Spinal cord (tissue), 10 donors: ENCODE data around the gene MIPOL1. TPM values are rescaled to one million over a fixed set of nuclear protein-coding genes. Genes with fewer than 3 reads are reported as not detected.

ENCODE experiments used
- DNase-seq, 6 donors: peaks; one replicate each; pipeline versions ENCODE4 v3.0.0 to v3.0.0-alpha.2; 2013 to 2015; ENCODE audit warnings: low spot score in 6 of 6, low read depth in 4 of 6
- H3K27ac ChIP-seq: one replicate; pipeline ENCODE4 v1.5.1; 2013; ENCODE audit warnings: low read depth, low read length, control low read depth
- H3K27me3 ChIP-seq: one replicate; pipeline ENCODE4 v1.6.1; 2013; ENCODE audit warnings: low read length; ENCODE audit not compliant: control insufficient read depth, insufficient read depth
- H3K36me3 ChIP-seq: one replicate; pipeline ENCODE4 v1.6.1; 2013; ENCODE audit warnings: low read length; ENCODE audit not compliant: control insufficient read depth, insufficient read depth
- H3K4me1 ChIP-seq: one replicate; pipeline ENCODE4 v1.6.1; 2013; ENCODE audit warnings: low read length; ENCODE audit not compliant: control insufficient read depth, insufficient read depth
- H3K4me3 ChIP-seq: one replicate; pipeline ENCODE4 v1.5.1; 2013; ENCODE audit warnings: low read depth, low read length, control low read depth
- H3K9me3 ChIP-seq: one replicate; pipeline ENCODE4 v1.6.1; 2013; ENCODE audit warnings: low read length; ENCODE audit not compliant: control insufficient read depth, insufficient read depth
- WGBS: methylation state at CpG from one replicate; pipeline ENCODE4 v1.1.5; 2013; ENCODE audit warnings: missing lambda C conversion rate; ENCODE audit not compliant: insufficient coverage; 5-methylcytosine and 5-hydroxymethylcytosine counted together
- polyA plus RNA-seq, 2 donors: library from polyadenylated mRNA; unstranded; fragments of 120-200 nt; gene quantifications; one replicate each; pipeline ENCODE4 v1.2.1, GENCODE V29; 2013; ENCODE audit not compliant: insufficient read length in 2 of 2
- small RNA-seq: library from RNA; depleted of rRNA; stranded (forward); fragments of <200 nt; gene quantifications from one replicate; pipeline ENCODE3, GENCODE V24; 2014; ENCODE audit warnings: low replicate concordance
- total RNA-seq, 2 donors: library from RNA; depleted of rRNA in 1 of 2; stranded (reverse); fragments of 120-200 nt in 1 of 2; fragments of >200 nt in 1 of 2; gene quantifications; one replicate each; pipeline versions ENCODE4 v1.2.3 to v1.2.4, GENCODE V29; 2013 to 2014
- donor health status: healthy.

The MIPOL1 gene
- total and polyA plus RNA-seq, 4 donors = 3.9 to 19.6 (median 11.0) TPM

DNA sequence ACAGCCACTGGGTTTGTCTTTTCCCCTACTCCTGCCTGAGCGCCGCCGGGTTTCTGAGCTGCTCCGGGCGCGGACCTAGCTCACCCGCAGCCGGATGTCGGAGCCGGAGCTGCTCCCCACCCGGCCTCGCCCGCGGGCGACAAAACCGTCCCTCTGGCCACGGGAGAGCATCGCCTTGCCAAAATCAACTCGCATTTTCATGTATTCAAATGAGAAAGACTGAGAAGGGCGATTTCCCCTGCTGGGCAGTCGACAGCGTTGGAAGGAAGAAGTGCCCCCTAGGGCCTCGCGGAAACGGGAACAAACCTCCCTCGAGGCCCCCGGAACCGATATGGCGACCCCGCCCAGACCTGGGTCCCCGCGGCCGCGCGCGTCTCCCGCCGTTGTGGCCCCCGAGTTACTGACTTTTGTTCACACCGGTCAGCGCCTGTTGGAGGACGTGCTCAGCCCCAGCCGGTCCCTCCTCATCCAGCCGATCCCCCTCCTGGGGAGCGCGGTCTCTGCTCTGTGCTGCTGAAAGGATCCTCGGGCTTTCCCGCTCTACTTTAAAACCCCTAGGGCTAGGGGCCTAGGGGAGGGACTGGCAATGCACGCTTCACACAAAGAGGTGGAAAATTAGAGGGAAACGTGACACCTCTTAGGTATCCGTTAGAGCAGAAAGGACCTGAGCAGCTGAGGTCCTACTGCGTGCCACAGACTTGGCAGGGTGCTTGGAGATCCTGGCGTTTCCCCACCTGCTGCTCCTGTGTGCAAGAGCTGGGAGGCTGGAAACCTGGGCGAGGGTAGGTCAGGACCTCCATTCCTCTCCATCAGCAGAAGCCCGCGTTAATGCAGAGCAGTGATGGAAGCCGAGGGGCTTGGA is 402.0 kb downstream of the MIPOL1 start:
- H3K36me3 ChIP-seq = no peaks in the 10 kb centered on the region
- no peaks in the 10 kb centered on the region for H3K9me3 ChIP-seq
- WGBS = under 1% methylated on average over 50 of the region's 57 CpGs
- H3K4me1 ChIP-seq = peaks cover 40% of the 10 kb centered on the region
- no peak overlapping the region for H3K27ac ChIP-seq
- H3K27me3 ChIP-seq = peaks cover 99% of the 10 kb centered on the region
- DNase-seq = peak in 2 of 6 donors; percentile 32 to 39
- H3K4me3 ChIP-seq = peak overlapping the region; percentile 19

DNA sequence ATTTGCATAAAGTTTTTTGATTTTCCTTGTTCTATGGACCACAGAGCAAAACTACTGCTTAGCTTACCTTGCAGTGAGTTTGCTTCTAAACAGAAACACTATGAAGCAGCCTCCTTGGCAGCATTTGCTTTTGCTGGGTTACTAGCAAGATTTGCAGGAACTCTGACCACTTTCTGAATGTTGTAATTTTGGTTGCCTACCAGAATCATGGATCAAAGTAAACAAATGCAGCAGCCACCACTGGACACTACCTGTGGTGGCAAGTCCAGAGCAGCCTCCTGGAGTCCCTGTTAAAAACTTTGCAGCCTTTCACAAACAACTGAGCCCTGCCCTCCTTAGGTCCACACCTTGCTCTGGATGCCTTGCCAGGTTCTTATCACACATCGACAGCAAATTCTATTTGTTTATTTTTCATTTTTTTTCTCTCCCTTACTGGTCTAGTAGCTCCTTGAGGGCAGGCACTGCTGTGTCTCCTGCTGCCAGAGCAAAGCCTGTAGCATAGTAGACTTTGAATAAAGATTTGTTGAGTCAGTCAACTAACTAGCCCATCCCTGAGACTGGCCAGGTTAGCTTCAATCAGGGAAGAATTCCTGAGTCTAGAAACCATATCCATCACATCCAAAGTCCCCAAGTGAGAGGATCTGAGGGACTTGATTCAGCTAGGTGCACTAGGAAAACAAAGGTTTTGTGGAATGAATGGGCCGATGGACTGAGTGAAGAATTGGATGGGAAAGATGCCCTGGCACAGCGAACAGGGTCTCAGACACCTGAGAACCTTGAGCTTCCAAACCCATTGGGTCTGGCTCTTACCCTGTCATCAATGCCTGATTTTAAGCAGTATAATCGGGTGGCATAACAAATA is 403.4 kb downstream of the MIPOL1 start:
- DNase-seq = no peak
- peaks cover 31% of the 10 kb centered on the region for H3K4me1 ChIP-seq
- 53% methylated on average over 4 of the region's 4 CpGs for WGBS

DNA sequence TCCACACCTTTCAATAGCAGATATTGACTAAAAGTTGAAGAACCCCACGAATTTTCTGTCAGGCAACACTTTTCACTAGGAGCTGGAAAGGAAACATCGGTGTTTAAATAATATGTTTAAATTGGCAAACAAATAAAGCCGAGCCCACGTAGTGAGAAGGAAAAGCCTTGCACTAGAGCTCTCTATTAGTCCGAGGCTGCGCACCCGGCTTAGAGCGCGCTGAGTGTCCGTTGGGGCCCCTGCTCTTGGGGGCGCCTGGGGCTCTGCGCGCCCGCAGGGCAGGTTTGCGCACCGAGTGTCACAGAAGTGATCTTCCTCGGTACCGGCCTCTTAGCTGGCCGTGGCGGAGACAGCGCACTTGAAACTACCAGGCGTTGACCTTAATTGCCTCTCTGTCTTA is 404.1 kb downstream of the MIPOL1 start:
- DNase-seq = no peak
- H3K36me3 ChIP-seq = no peaks in the 10 kb centered on the region
- no peak overlapping the region for H3K4me3 ChIP-seq
- H3K9me3 ChIP-seq = no peaks in the 10 kb centered on the region
- 8% methylated on average over 15 of the region's 22 CpGs for WGBS
- peaks cover 28% of the 10 kb centered on the region for H3K4me1 ChIP-seq
- no peak overlapping the region for H3K27ac ChIP-seq
- peaks cover 94% of the 10 kb centered on the region for H3K27me3 ChIP-seq

More for the DNA sequence above, 403.4 kb downstream of the MIPOL1 start:
- Histone ChIP-seq H3K27me3 (peaks cover 99% of the 10 kb centered on the region), H3K27ac (no peak overlapping the region), H3K36me3 (no peaks in the 10 kb centered on the region), H3K4me3 (no peak overlapping the region), H3K9me3 (no peaks in the 10 kb centered on the region)

Small RNA genes lying within 50 kb of the gene (small RNA-seq; reads per million reads assigned to genes)
- gene RNU6-273P (not detected), gene RNU6-886P (not detected)

Other genes with a start within 250 kb of the MIPOL1 start
- gene SLC25A21, start 25.3 kb upstream of the MIPOL1 start, total RNA-seq = 1 to 10 TPM in 1 of 2 donors, under 1 TPM in 1; 0.99 to 4.5 TPM
- gene SLC25A21, start 25.3 kb upstream of the MIPOL1 start, polyA plus RNA-seq = 1 to 10 TPM; 2.2 to 2.7 TPM